Astrocyte (in vitro differentiated cells and primary cell): Measurements from ENCODE around the gene NSMF. TPM values are rescaled to one million over a fixed set of nuclear protein-coding genes. Genes with fewer than 3 reads are reported as not detected.

Source experiments
- DNase-seq: peaks from one replicate; pipeline ENCODE4 v3.0.0-alpha.2; 2010; ENCODE audit warnings: low read depth
- FAIRE-seq: peaks from 2 replicates; lab custom pipeline; 2011; peaks lifted over from hg19 to GRCh38; lab: Jason Lieb, UNC
- H2AFZ ChIP-seq: 2 replicates; pipeline ENCODE4 v1.6.0; 2012; ENCODE audit warnings: low read depth, low read length, inconsistent platforms
- H3K27ac ChIP-seq: 2 replicates; pipeline ENCODE4 v1.5.1; 2011; ENCODE audit warnings: low read depth, low read length, inconsistent platforms
- H3K27me3 ChIP-seq: 2 replicates; pipeline ENCODE4 v1.6.0; 2011; ENCODE audit warnings: low read length, inconsistent platforms; ENCODE audit not compliant: insufficient read depth
- H3K36me3 ChIP-seq: 2 replicates; pipeline ENCODE4 v1.5.1; 2011; ENCODE audit warnings: low read length, inconsistent platforms; ENCODE audit not compliant: insufficient read depth
- H3K4me1 ChIP-seq: 2 replicates; pipeline ENCODE4 v1.5.1; 2011; ENCODE audit warnings: low read length, inconsistent platforms; ENCODE audit not compliant: insufficient read depth
- H3K4me2 ChIP-seq: 2 replicates; pipeline ENCODE4 v1.6.0; 2012; ENCODE audit warnings: low read length, inconsistent platforms
- H3K4me3 ChIP-seq: 2 replicates; pipeline ENCODE4 v1.5.1; 2011; ENCODE audit warnings: low read depth, mild to moderate bottlenecking, low read length, inconsistent platforms; ENCODE audit not compliant: insufficient read depth
- H3K79me2 ChIP-seq: 2 replicates; pipeline ENCODE4 v1.6.0; 2012; ENCODE audit warnings: mild to moderate bottlenecking, low read length, inconsistent platforms; ENCODE audit not compliant: insufficient read depth
- H3K9ac ChIP-seq: 2 replicates; pipeline ENCODE4 v1.6.0; 2012; ENCODE audit warnings: mild to moderate bottlenecking, low read length, inconsistent platforms
- H3K9me3 ChIP-seq: 2 replicates; pipeline ENCODE4 v1.5.1; 2012; ENCODE audit warnings: low read depth, mild to moderate bottlenecking, low read length, inconsistent platforms; ENCODE audit not compliant: insufficient read depth
- H4K20me1 ChIP-seq: 2 replicates; pipeline ENCODE4 v1.6.0; 2012; ENCODE audit warnings: low read length, inconsistent platforms; ENCODE audit not compliant: insufficient read depth
- H3K27ac Mint-ChIP-seq: one replicate; pipeline ENCODE4 v1.8.0; 2021; ENCODE audit warnings: mild to moderate bottlenecking, mixed read lengths; ENCODE audit not compliant: unreplicated experiment
- H3K27me3 Mint-ChIP-seq: one replicate; pipeline ENCODE4 v1.8.0; 2021; ENCODE audit warnings: low read depth, mixed read lengths; ENCODE audit not compliant: unreplicated experiment
- H3K36me3 Mint-ChIP-seq: one replicate; pipeline ENCODE4 v1.8.0; 2021; ENCODE audit warnings: low read depth, mixed read lengths; ENCODE audit not compliant: unreplicated experiment
- H3K4me1 Mint-ChIP-seq: one replicate; pipeline ENCODE4 v1.8.0; 2021; ENCODE audit warnings: low read depth, mixed read lengths; ENCODE audit not compliant: unreplicated experiment
- H3K4me3 Mint-ChIP-seq: one replicate; pipeline ENCODE4 v1.8.0; 2021; ENCODE audit warnings: mild to moderate bottlenecking, moderate library complexity, mixed read lengths; ENCODE audit not compliant: unreplicated experiment
- H3K9me3 Mint-ChIP-seq: one replicate; pipeline ENCODE4 v1.8.0; 2021; ENCODE audit warnings: mild to moderate bottlenecking, mixed read lengths; ENCODE audit not compliant: unreplicated experiment
- CTCF ChIP-seq: IDR thresholded peaks from 2 replicates; pipeline ENCODE4 v1.5.1; 2011; ENCODE audit warnings: low read depth, mild to moderate bottlenecking, inconsistent platforms, low read length, moderate library complexity; ENCODE audit not compliant: insufficient read depth
- EZH2 ChIP-seq: IDR thresholded peaks from 2 replicates; pipeline ENCODE4 v1.6.1; 2012; ENCODE audit warnings: mild to moderate bottlenecking, low read length, inconsistent platforms; ENCODE audit not compliant: insufficient read depth
- total RNA-seq: library from RNA; stranded (reverse); gene quantifications from 2 replicates; pipeline ENCODE4 v1.2.1, GENCODE V29; 2021

The NSMF gene
- total RNA-seq, 1 donor from 2014 or later = 50.5 TPM

GRCh38 chr9:137492464-137493363, 33.6 kb upstream of the NSMF start:
- H3K27me3 Mint-ChIP-seq = peaks cover 10% of the 10 kb centered on the region
- Histone ChIP-seq H3K4me2 (no peak overlapping the region), H3K9ac (no peak overlapping the region), H3K79me2 (no peaks in the 10 kb centered on the region), H3K4me1 (no peaks in the 10 kb centered on the region), H3K27ac (no peak overlapping the region), H2AFZ (no peak overlapping the region), H3K36me3 (no peaks in the 10 kb centered on the region), H3K27me3 (no peaks in the 10 kb centered on the region), H3K9me3 (no peaks in the 10 kb centered on the region), H4K20me1 (no peaks in the 10 kb centered on the region), H3K4me3 (no peak overlapping the region)
- no peak for FAIRE-seq
- H3K4me3 Mint-ChIP-seq = no peak overlapping the region
- peaks cover 5% of the 10 kb centered on the region for H3K9me3 Mint-ChIP-seq
- no peak for DNase-seq
- peaks cover 7% of the 10 kb centered on the region for H3K36me3 Mint-ChIP-seq
- H3K27ac Mint-ChIP-seq = no peak overlapping the region
- no peaks in the 10 kb centered on the region for H3K4me1 Mint-ChIP-seq
- no peak for TF ChIP-seq CTCF
- TF ChIP-seq EZH2 = no peak

- DNase-seq (no peak), FAIRE-seq (no peak)
- TF ChIP-seq CTCF (no peak), EZH2 (no peak)
- H3K9me3 ChIP-seq = no peaks in the 10 kb centered on the region
- H4K20me1 ChIP-seq = no peaks in the 10 kb centered on the region
- peaks cover 10% of the 10 kb centered on the region for H3K27me3 Mint-ChIP-seq
- H3K4me1 Mint-ChIP-seq = no peaks in the 10 kb centered on the region
- H3K4me1 ChIP-seq = no peaks in the 10 kb centered on the region
- no peak overlapping the region for H3K4me3 ChIP-seq
- H3K27me3 ChIP-seq = no peaks in the 10 kb centered on the region
- H3K9me3 Mint-ChIP-seq = peaks cover 5% of the 10 kb centered on the region
- H3K4me2 ChIP-seq = no peak overlapping the region
- H2AFZ ChIP-seq = no peak overlapping the region
- no peak overlapping the region for H3K27ac Mint-ChIP-seq
- H3K79me2 ChIP-seq = no peaks in the 10 kb centered on the region
- peaks cover 7% of the 10 kb centered on the region for H3K36me3 Mint-ChIP-seq
- no peaks in the 10 kb centered on the region for H3K36me3 ChIP-seq
- H3K9ac ChIP-seq = no peak overlapping the region
- H3K27ac ChIP-seq = no peak overlapping the region
- no peak overlapping the region for H3K4me3 Mint-ChIP-seq
Observed at GRCh38 chr9:137491735-137492432, 32.8 kb upstream of the NSMF start.
